ENCODE results near the gene SLC2A13. TPM values are rescaled to one million over a fixed set of nuclear protein-coding genes. Genes with fewer than 3 reads are reported as not detected.

The SLC2A13 gene
- total and polyA plus RNA-seq, 4 donors = 1.9 to 20.2 (median 6.9) TPM

GRCh38 chr12:40075458-40075857, 30.4 kb downstream of the SLC2A13 start:
- TF ChIP-seq GABPA (IDR thresholded peaks at IDR 0.05 in 1 of 2, conservative IDR thresholded peaks at IDR 0.05 in 1 of 2) = no peak
- TF ChIP-seq EGR1 (IDR thresholded peaks at IDR 0.05; ENCODE audit: low read depth in 2 of 2) = no peak
- TF ChIP-seq RAD21 (IDR thresholded peaks at IDR 0.05) = no peak
- no peak for TF ChIP-seq SP1 (IDR thresholded peaks at IDR 0.05)
- TF ChIP-seq HNF4A (conservative IDR thresholded peaks at IDR 0.05) = no peak
- TF ChIP-seq ATF3 (IDR thresholded peaks at IDR 0.05) = no peak
- TF ChIP-seq FOXA1 (IDR thresholded peaks at IDR 0.05) = no peak
- no peak for TF ChIP-seq YY1 (IDR thresholded peaks at IDR 0.05)
- TF ChIP-seq NR2F2 (IDR thresholded peaks at IDR 0.05) = no peak
- no peak for TF ChIP-seq FOXA2 (IDR thresholded peaks at IDR 0.05)
- TF ChIP-seq JUND (IDR thresholded peaks at IDR 0.05) = no peak
- no peak for TF ChIP-seq RXRA (IDR thresholded peaks at IDR 0.05)
- no peak for TF ChIP-seq ZBTB33 (IDR thresholded peaks at IDR 0.05)
- no peak for TF ChIP-seq HNF4G (IDR thresholded peaks at IDR 0.05)
- H3K4me1 ChIP-seq (ENCODE audit: control insufficient read depth in 4 of 4, insufficient read depth in 4 of 4, low read length in 3 of 4) = no peaks in the 10 kb centered on the region
- no peak overlapping the region for H3K4me3 ChIP-seq (ENCODE audit: low read depth in 1 of 3, low read length in 3 of 3)
- no peak overlapping the region for H3K9ac ChIP-seq (ENCODE audit: low read depth in 1 of 2, low read length in 2 of 2)
- no peak overlapping the region for H3K27ac ChIP-seq (ENCODE audit: low read depth in 1 of 2, low read length in 2 of 2)
- H3K36me3 ChIP-seq (ENCODE audit: control insufficient read depth in 4 of 4, insufficient read depth in 3 of 4, low read depth in 1 of 4, low read length in 3 of 4) = no peaks in the 10 kb centered on the region
- no peaks in the 10 kb centered on the region for H3K27me3 ChIP-seq (ENCODE audit: control insufficient read depth in 4 of 4, insufficient read depth in 4 of 4, low read length in 3 of 4)
- no peaks in the 10 kb centered on the region for H3K9me3 ChIP-seq (ENCODE audit: control insufficient read depth in 4 of 4, low read length in 3 of 4)
- no peak for DNase-seq (ENCODE audit: low spot score)

GRCh38 chr12:40068416-40068815, 37.5 kb downstream of the SLC2A13 start:
- TF ChIP-seq ZBTB33 (IDR thresholded peaks at IDR 0.05) = no peak
- TF ChIP-seq EGR1 (IDR thresholded peaks at IDR 0.05; ENCODE audit: low read depth in 2 of 2) = no peak
- TF ChIP-seq HNF4A (conservative IDR thresholded peaks at IDR 0.05) = no peak
- no peak for TF ChIP-seq HNF4G (IDR thresholded peaks at IDR 0.05)
- TF ChIP-seq RXRA (IDR thresholded peaks at IDR 0.05) = no peak
- TF ChIP-seq FOXA2 (IDR thresholded peaks at IDR 0.05) = no peak
- no peak for TF ChIP-seq ATF3 (IDR thresholded peaks at IDR 0.05)
- TF ChIP-seq MAX (IDR thresholded peaks at IDR 0.05) = no peak
- H3K4me3 ChIP-seq (ENCODE audit: low read depth in 1 of 3, low read length in 3 of 3) = no peak overlapping the region

More at GRCh38 chr12:40068416-40068815, 37.5 kb downstream of the SLC2A13 start:
- H3K9me3 ChIP-seq (ENCODE audit: control insufficient read depth in 4 of 4, low read length in 3 of 4) = no peaks in the 10 kb centered on the region
- no peaks in the 10 kb centered on the region for H3K27me3 ChIP-seq (ENCODE audit: control insufficient read depth in 4 of 4, insufficient read depth in 4 of 4, low read length in 3 of 4)
- H3K4me1 ChIP-seq (ENCODE audit: control insufficient read depth in 4 of 4, insufficient read depth in 4 of 4, low read length in 3 of 4) = no peaks in the 10 kb centered on the region
- no peak for DNase-seq (ENCODE audit: low spot score)
- no peak overlapping the region for H3K9ac ChIP-seq (ENCODE audit: low read depth in 1 of 2, low read length in 2 of 2)
- 93% methylated on average over 2 of the region's 2 CpGs for WGBS
- H3K27ac ChIP-seq (ENCODE audit: low read depth in 1 of 2, low read length in 2 of 2) = no peak overlapping the region
- no peaks in the 10 kb centered on the region for H3K36me3 ChIP-seq (ENCODE audit: control insufficient read depth in 4 of 4, insufficient read depth in 3 of 4, low read depth in 1 of 4, low read length in 3 of 4)
